ENCODE results near the gene USP44. TPM values are rescaled to one million over a fixed set of nuclear protein-coding genes. Genes with fewer than 3 reads are reported as not detected.
"Not testable (repeated sequence)": the region's sequence is repeated elsewhere in the genome, so short reads cannot be mapped to it uniquely, and the experiment has no call there.

Gene USP44
- total RNA-seq, 2 donors from 2014 or later, result 0.54 to 2.5 TPM

GRCh38 chr12:95495433-95495832, 55.8 kb downstream of the USP44 start:
- no peak for TF ChIP-seq CTCF (IDR thresholded peaks at IDR 0.05)
- H3K4me1 ChIP-seq (ENCODE audit: control insufficient read depth in 1 of 2, low read depth in 2 of 2), result peaks cover 0 to 4% of the 10 kb centered on the region in 2 donors
- no peaks in the 10 kb centered on the region for H3K9me3 ChIP-seq
- H3K27ac ChIP-seq, result no peak overlapping the region
- H3K4me3 ChIP-seq, result no peak overlapping the region
- ATAC-seq (ENCODE audit: insufficient number of reproducible peaks, low FRiP score, low read depth) (no peak), DNase-seq (ENCODE audit: low spot score) (no peak)
- no peaks in the 10 kb centered on the region for H3K27me3 ChIP-seq (replicated peaks; ENCODE audit: insufficient read depth)
- H3K36me3 ChIP-seq, result peaks cover 32% of the 10 kb centered on the region

DNA sequence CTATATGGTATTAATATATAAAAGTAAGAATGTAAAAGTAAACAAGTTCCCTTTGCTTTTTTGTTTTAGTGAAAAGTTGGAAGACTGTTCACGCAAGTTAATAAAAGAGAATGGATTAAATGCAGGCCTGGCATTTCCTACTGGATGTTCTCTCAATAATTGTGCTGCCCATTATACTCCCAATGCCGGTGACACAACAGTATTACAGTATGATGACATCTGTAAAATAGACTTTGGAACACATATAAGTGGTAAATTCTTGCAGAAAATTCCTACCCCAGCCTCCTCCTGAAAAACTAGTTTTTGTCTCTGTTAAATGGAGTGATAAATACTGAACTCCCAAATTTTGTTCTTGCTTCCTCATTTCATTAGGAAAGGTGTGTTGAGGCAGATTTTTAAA, 56.4 kb downstream of the USP44 start:
- TF ChIP-seq CTCF (IDR thresholded peaks at IDR 0.05), result no peak
- Histone ChIP-seq H3K4me3 (no peak overlapping the region), H3K4me1 (ENCODE audit: control insufficient read depth in 1 of 2, low read depth in 2 of 2) (peaks cover 0 to 4% of the 10 kb centered on the region in 2 donors), H3K36me3 (peaks cover 32% of the 10 kb centered on the region), H3K27ac (no peak overlapping the region), H3K9me3 (no peaks in the 10 kb centered on the region), H3K27me3 (replicated peaks; ENCODE audit: insufficient read depth) (no peaks in the 10 kb centered on the region)
- no peak for ATAC-seq (ENCODE audit: insufficient number of reproducible peaks, low FRiP score, low read depth)
- DNase-seq (ENCODE audit: low spot score), result no peak

DNA sequence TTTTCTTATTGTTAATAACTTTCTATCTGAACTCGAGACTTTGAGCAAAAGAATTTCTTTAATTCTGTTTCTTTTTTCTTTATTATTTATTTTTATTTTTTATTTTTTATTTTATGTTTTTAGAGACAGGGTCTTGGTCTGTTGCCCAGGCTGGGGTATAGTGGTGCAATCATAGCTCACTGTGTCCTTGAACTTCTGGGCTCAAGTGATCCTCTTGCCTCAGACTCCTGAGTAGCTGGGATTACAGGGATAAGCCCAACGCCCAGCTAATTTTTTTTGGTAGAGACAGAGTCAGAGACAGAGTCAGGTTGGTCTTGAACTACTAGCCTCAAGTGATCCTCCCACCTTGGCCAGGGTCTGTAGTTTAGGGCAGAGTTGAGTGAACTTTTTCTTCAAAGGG, 58.8 kb downstream of the USP44 start:
- no peak for TF ChIP-seq CTCF (IDR thresholded peaks at IDR 0.05)
- Histone ChIP-seq H3K36me3 (peaks cover 26% of the 10 kb centered on the region), H3K4me1 (ENCODE audit: control insufficient read depth in 1 of 2, low read depth in 2 of 2) (peaks cover 0 to 4% of the 10 kb centered on the region in 2 donors), H3K27ac (no peak overlapping the region), H3K4me3 (no peak overlapping the region), H3K27me3 (replicated peaks; ENCODE audit: insufficient read depth) (no peaks in the 10 kb centered on the region), H3K9me3 (no peaks in the 10 kb centered on the region)
- DNase-seq (ENCODE audit: low spot score) (no peak), ATAC-seq (ENCODE audit: insufficient number of reproducible peaks, low FRiP score, low read depth) (no peak)

GRCh38 chr12:95487024-95487423, 64.3 kb downstream of the USP44 start:
- Histone ChIP-seq H3K4me3 (no peak overlapping the region), H3K9me3 (no peaks in the 10 kb centered on the region), H3K27me3 (replicated peaks; ENCODE audit: insufficient read depth) (no peaks in the 10 kb centered on the region), H3K36me3 (peaks cover 20% of the 10 kb centered on the region), H3K27ac (no peak overlapping the region), H3K4me1 (ENCODE audit: control insufficient read depth in 1 of 2, low read depth in 2 of 2) (peaks cover 4 to 9% of the 10 kb centered on the region in 2 donors)
- ATAC-seq (ENCODE audit: insufficient number of reproducible peaks, low FRiP score, low read depth) (no peak), DNase-seq (ENCODE audit: low spot score) (no peak)
- TF ChIP-seq CTCF (IDR thresholded peaks at IDR 0.05), result no peak

- Histone ChIP-seq H3K4me1 (ENCODE audit: control insufficient read depth in 1 of 2, low read depth in 2 of 2) (peaks cover 8 to 27% of the 10 kb centered on the region in 2 donors), H3K27ac (no peak overlapping the region), H3K4me3 (no peak overlapping the region), H3K27me3 (replicated peaks; ENCODE audit: insufficient read depth) (no peaks in the 10 kb centered on the region), H3K9me3 (no peaks in the 10 kb centered on the region), H3K36me3 (peaks cover 14% of the 10 kb centered on the region)
- no peak for DNase-seq (ENCODE audit: low spot score)
- no peak for TF ChIP-seq CTCF (IDR thresholded peaks at IDR 0.05)
- no peak for ATAC-seq (ENCODE audit: insufficient number of reproducible peaks, low FRiP score, low read depth)
Observed at GRCh38 chr12:95484524-95484923, 66.8 kb downstream of the USP44 start.

GRCh38 chr12:95482564-95482963, 68.7 kb downstream of the USP44 start:
- not testable (repeated sequence) for H3K9me3 ChIP-seq; DNase-seq (ENCODE audit: low spot score); H3K27ac ChIP-seq; H3K27me3 ChIP-seq (replicated peaks; ENCODE audit: insufficient read depth); ATAC-seq (ENCODE audit: insufficient number of reproducible peaks, low FRiP score, low read depth); H3K4me3 ChIP-seq
- Histone ChIP-seq H3K4me1 (ENCODE audit: control insufficient read depth in 1 of 2, low read depth in 2 of 2) (peaks cover 15 to 43% of the 10 kb centered on the region in 2 donors), H3K36me3 (peaks cover 13% of the 10 kb centered on the region)

Data from thoracic aorta (tissue), 2 donors.